HG02798 (cell line): Measurements from ENCODE around the gene LRRC28.
"Not testable (repeated sequence)": the region's sequence is repeated elsewhere in the genome, so short reads cannot be mapped to it uniquely, and the experiment has no call there.

Source experiments
- ATAC-seq: cut with Tn5 transposase; IDR thresholded peaks from one replicate; pipeline ENCODE4 v1.9.1; 2021; ENCODE audit warnings: mild to moderate bottlenecking; ENCODE audit not compliant: unreplicated experiment, poor library complexity

Gene LRRC28

DNA sequence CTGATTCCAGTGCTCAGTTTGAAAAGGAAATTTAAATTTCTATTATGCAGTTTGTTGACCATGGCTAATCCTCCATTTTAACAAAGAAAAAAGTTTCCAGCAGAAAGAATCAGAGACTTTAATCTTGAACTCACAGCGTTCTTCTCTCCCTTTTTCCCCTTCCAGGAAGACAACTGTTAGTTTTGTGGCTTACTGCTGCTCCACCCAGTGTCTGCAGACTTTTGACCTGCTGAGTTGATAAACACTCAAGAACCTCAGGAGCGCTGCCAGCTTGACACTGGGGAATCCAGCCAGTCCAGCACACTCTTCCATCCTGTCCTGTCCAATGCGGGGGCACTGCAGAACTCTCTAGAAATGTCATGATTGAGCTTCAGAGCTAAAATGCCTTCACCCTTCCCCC lies 134.6 kb downstream of the LRRC28 start:
- ATAC-seq, result no peak

DNA sequence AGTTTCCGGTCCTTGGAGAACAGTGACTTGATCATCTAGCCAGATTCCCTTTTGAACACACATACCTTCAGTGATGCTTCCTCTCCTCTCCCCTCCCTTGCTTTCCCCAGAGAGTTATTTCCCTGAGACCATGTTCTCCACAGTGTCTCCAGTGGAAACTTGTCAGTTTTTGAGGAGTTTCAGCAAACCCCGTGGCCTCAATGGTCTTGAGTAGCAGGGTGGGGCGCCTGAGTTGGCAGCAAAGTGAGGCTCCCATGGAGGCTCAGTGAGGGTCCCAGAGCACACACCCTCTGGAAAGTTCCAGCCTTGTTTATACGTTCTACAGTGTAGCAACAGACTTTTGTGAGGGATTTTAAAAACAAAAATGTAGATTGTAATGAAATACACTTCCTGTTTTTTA lies 135.1 kb downstream of the LRRC28 start:
- ATAC-seq, result no peak

DNA sequence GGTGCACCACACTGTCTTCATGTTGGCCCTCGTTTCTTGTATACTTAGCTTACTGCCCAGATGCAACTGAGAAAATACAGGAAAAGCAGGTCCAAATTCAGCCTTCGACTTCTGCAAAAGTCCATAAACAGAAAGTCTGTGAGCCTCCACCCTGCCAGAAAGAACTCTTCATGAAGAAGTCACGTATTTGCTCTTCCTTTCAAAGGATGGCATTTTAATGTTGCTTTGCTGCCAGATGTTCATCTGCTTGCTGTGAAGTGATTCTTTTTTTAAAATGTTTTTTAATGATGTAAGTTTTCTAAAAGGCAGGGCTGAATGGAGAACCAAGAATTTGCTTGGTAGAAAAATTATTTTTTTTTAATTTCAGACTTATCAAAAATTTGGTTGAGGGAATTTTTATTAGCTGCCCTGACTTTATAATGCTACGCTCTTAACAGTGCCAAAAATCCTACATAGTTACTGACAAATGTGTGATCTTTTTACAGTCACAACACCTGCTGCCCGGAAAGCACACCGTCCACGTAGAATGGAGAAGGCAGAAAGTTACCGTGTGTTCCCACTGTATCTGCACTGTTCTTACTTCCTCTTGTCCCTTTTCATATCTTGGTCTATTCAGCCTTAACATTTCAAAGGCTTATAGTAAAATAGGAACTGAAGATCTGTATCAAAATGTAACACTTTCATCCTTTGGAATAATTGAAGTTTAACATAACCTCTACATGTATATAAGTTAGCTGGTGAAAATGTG lies 136.3 kb downstream of the LRRC28 start:
- ATAC-seq, result no peak

- no peak for ATAC-seq
Observed at GRCh38 chr15:99390667-99391066, 139.4 kb downstream of the LRRC28 start.

DNA sequence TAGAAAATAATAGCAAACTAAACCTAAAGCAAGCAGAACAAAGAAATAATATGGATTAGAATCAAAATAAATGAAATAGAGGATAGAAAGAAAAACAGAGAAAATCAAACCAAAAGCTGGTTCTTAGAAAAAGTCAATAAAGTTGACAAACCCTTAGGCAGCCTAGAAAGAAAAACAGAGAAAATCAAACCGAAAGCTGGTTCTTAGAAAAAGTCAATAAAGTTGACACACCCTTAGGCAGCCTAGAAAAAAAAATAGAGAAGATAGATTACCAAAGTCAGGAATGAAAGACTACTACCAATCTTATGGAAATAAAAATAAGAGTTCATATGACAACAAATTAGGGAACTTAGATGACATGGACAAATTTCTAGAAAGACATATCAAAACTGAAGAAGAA lies 142.4 kb downstream of the LRRC28 start:
- ATAC-seq, result no peak

DNA sequence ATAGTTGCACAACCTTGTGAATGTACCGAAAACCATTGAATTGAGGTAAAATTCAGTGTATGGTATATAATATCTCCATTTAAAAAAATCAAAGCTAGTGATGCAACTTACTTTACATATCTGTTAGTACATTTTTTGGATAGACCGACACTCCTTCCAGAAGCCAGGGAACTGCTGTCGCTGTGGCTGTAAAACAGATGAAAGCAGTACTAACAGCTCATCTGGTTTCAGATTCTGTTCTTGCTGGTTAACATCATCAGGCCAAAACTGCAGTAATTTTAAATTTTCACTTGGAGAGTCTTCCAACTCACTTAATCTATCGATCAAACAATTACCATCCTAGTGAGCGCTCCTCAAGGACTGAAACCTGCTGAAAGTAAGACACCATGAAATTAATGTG lies 145.1 kb downstream of the LRRC28 start:
- ATAC-seq, result no peak

- ATAC-seq, result no peak
Observed at GRCh38 chr15:99399061-99399460, 147.8 kb downstream of the LRRC28 start.

DNA sequence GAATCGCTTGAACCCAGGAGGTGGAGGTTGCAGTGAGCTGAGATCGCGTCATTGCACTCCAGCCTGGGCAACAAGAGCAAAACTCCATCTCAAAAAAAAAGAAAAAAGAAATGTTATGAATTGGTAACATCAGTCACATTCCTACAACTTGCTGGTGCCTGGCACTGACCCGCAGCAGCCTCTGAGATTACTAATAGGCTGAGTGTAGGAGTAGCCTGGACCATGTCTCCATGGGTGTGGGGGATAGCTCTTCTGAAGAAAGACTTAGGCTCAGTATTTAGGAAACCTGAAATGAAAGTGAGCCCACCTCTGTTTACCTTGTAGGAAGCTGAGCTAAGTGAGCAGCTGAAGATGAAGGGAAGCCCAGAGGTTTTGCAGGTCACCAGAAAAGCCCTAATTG lies 148.3 kb downstream of the LRRC28 start:
- no peak for ATAC-seq

DNA sequence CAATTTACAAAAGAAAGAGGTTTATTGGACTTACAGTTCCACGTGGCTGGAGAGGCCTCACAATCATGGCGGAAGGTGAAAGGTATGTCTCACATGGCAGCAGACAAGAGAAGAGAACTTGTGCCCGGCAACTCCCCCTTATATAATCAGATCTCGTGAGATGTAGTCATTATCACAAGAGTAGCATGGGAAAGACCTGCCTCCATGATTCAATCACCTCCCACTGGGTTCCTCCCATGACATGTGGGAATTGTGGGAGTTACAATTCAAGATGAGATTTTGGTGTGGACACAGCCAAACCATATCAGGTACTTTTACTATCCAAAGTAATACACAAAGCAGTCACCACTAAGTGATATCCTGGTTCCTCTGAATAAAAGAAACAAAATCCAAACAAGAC lies 149.9 kb downstream of the LRRC28 start:
- ATAC-seq, result not testable (repeated sequence)

DNA sequence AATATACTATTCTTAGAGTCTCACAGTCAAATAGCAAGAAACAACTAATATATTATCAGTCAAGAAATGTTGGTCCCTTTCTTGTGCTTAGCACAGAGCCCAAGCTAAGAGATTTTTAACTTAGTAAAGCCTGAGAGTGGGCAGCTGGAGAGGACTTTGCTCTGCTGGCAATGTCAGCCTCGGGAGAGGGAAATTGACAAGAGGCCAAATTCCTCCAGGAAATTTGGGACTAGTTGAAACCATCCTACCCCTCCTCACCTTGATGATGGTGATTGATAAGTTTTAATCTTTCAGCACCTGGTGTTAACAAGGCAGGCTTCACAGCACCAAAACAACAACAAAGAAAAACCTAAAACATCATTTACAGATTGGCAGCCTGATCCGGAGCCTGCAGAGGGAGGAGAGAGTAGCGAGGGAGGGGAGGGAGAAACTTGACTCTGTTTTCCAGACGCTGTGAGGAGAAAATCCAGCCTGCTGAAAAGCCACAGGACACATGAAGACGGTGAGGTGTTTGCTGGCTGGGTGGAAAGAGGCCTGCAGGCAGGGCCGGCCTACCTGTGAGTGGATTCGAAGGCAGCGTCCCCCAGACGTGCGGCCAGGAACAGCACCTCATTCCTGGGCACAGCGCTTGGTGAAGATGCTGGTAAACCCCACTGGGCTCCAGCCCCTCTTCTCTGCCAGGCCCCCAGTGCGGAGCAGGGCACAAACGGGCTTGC lies 150.9 kb downstream of the LRRC28 start:
- ATAC-seq, result no peak

- ATAC-seq, result no peak
Observed at GRCh38 chr15:99403597-99403996, 152.3 kb downstream of the LRRC28 start.

DNA sequence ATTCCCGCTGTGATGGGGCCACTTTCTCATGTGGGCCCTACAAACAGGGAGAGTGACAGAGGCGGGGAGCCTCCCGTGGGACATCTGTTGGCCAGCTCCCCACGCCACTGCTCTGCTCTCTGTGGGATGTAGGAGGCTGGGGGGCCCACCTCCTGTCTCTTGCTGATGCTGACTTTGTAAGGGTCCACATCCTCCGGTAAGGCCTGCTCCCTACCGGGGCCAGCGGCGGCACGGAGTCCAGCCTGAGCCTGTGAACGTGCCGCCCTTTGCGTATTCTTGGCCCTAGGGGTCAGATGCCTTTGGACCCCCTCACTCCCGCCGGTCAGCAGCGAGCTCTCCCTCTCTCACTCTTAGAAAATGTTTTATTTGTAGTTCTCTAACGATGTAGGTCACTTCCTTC lies 153.2 kb downstream of the LRRC28 start:
- no peak for ATAC-seq

GRCh38 chr15:99406120-99406519 lies 154.8 kb downstream of the LRRC28 start:
- no peak for ATAC-seq

DNA sequence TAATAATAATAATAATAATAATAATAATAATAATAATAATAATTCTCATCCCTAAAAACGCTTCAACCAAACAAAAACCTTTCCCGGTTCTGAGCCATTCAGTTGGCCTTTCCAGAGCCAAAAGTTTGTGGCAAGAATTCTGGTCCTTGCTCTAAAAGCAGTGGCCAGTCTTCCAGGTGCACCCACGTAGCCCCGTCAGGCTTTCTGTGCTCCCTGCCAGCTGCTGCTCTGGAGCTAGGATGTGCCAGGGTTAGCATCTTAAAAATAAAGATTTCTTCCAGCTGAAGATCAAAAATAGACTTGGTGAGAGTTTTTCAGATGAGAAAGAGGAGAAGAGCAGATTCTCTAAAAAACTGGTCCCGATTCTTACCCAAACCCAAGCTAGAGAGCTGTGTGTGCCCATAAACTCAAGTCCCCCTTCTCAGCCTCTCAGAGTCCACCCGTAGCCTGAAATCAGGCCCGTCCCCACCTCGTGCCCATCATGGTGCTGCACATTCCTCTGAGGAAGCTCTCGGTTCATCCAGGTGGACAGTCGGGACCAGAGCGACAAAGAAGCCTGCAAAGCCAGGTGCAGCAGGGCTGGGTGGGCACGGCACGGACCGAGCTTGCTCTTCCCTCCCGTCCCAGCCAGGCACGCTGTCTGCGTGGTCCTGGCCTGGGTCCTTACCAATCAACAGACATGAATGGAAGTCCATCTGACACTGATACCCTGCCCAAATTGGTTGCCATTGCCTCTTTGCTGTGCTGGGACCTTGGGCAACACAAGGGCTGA lies 155.6 kb downstream of the LRRC28 start:
- ATAC-seq, result no peak

GRCh38 chr15:99407716-99408115 lies 156.4 kb downstream of the LRRC28 start:
- ATAC-seq, result no peak

GRCh38 chr15:99408236-99409096 lies 157.2 kb downstream of the LRRC28 start:
- no peak for ATAC-seq

GRCh38 chr15:99409097-99409473 lies 157.8 kb downstream of the LRRC28 start:
- peak; percentile 50 for ATAC-seq

GRCh38 chr15:99409560-99409959 lies 158.3 kb downstream of the LRRC28 start:
- ATAC-seq, result no peak

GRCh38 chr15:99410477-99410876 lies 159.2 kb downstream of the LRRC28 start:
- no peak for ATAC-seq

DNA sequence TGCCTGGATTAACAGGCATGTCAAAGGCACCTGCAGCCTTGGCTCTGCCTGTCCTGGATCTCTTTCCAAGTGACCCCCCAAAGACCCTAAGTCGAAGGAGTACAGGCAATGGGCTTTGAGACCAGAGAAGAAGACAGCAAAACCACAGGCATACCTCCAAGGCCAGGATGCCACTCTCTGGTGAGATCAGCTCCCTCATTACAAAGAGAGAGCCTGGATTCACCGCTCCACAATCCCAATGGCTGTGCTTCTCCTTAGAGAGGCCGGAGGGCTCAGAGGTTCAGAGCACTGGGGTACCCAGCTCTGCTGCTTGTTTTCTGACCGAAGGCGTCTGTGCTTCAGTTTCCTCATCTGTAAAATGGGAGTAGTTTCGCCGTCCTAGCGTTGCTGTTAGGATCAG lies 160.0 kb downstream of the LRRC28 start:
- no peak for ATAC-seq
